ENCODE data around the gene CECR2.

DNA sequence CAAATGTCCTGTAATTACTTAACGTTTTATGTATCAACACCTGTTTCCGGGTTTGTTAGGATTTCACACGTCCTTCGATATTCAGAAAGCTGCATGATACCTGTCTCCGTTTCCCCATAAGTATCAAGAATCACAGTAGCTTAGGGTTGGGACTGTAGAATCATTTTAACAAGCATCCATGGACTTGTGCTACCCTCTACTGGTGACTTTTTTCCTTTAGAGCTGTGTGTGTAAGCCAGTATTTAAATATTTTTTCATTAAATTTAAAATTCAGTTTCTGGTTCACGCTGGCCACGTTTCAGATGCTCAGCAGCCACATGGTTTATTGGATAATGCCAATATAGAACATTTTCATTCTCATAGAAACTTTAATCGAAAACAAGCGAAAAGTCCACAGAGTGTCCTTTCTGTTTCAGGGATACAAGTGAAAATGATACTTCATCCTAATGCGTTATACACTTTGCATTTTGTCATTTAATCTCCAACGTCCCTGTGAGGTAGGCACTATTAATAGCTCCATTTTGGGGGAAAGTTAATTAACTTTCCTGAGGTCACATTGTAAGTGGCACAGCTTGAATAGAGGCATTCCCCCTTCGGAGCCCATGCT lies 132.5 kb downstream of the CECR2 start:
- TF ChIP-seq, protein P1, sequence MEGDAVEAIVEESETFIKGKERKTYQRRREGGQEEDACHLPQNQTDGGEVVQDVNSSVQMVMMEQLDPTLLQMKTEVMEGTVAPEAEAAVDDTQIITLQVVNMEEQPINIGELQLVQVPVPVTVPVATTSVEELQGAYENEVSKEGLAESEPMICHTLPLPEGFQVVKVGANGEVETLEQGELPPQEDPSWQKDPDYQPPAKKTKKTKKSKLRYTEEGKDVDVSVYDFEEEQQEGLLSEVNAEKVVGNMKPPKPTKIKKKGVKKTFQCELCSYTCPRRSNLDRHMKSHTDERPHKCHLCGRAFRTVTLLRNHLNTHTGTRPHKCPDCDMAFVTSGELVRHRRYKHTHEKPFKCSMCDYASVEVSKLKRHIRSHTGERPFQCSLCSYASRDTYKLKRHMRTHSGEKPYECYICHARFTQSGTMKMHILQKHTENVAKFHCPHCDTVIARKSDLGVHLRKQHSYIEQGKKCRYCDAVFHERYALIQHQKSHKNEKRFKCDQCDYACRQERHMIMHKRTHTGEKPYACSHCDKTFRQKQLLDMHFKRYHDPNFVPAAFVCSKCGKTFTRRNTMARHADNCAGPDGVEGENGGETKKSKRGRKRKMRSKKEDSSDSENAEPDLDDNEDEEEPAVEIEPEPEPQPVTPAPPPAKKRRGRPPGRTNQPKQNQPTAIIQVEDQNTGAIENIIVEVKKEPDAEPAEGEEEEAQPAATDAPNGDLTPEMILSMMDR (IDR thresholded peaks at IDR 0.05; ENCODE audit: insufficient read depth, low read length), result peak; percentile 44
- no peak for TF ChIP-seq POLR2AphosphoS5 (IDR thresholded peaks at IDR 0.05; ENCODE audit: low read depth)
